Uterus (tissue), 4 donors: ENCODE data around the gene TRPT1. TPM values are rescaled to one million over a fixed set of nuclear protein-coding genes. Genes with fewer than 3 reads are reported as not detected.

Experiments
- DNase-seq, 2 donors: peaks; one replicate each; pipeline ENCODE4 v3.0.0-alpha.2; 2019 to 2020
- H3K27ac ChIP-seq, 2 donors: fragments of 200-600 bp; sonication (generic); 1 replicate in 1 of 2; 2 replicates in 1 of 2; pipeline ENCODE4 v1.5.1; 2016 to 2018
- H3K27me3 ChIP-seq, 2 donors: fragments of 200-600 bp; sonication (generic); one replicate each; pipeline ENCODE4 v1.5.1; 2018 to 2019; ENCODE audit warnings: control low read depth in 1 of 2
- H3K36me3 ChIP-seq, 2 donors: fragments of 200-600 bp; sonication (generic); one replicate each; pipeline ENCODE4 v1.5.1; 2019; ENCODE audit warnings: control low read depth in 1 of 2
- H3K4me1 ChIP-seq, 2 donors: fragments of 200-600 bp; sonication (generic); one replicate each; pipeline ENCODE4 v1.5.1; 2018 to 2019; ENCODE audit warnings: control low read depth in 1 of 2
- H3K4me3 ChIP-seq, 2 donors: fragments of 200-600 bp; sonication (generic); 1 replicate in 1 of 2; 2 replicates in 1 of 2; pipeline ENCODE4 v1.5.1; 2018 to 2019; ENCODE audit warnings: mild to moderate bottlenecking in 1 of 2
- H3K9me3 ChIP-seq, 2 donors: fragments of 200-600 bp; sonication (generic); one replicate each; pipeline ENCODE4 v1.5.1; 2019; ENCODE audit warnings: control low read depth in 1 of 2
- POLR2A ChIP-seq, 2 donors: fragments of 450-650 bp; IDR thresholded peaks; one replicate each; pipeline ENCODE4 v1.6.1; 2016; ENCODE audit warnings: antibody characterized with exemption in 2 of 2, mild to moderate bottlenecking in 1 of 2, moderate library complexity in 1 of 2
- intact Hi-C: fragments of 100-400 bp; cut with DNase I; formaldehyde crosslinking; loops from one replicate; pipeline ENCODE4 v1.15.1; 2023; ENCODE audit warnings: low total_unique reads
- total RNA-seq, 4 donors: library from RNA; depleted of rRNA in 3 of 4; stranded (reverse); fragments of >200 nt in 3 of 4; gene quantifications; one replicate each; pipeline versions ENCODE4 v1.1.0 to v1.2.4, GENCODE V29; 2014 to 2023
- TF ChIP-seq, protein P1 (sequence below), 4 experiments: fragments of 200-600 bp in 2 of 4; fragments of 450-650 bp in 2 of 4; sonication (generic) in 2 of 4; IDR thresholded peaks; one replicate each; pipeline ENCODE4 v1.5.1; 2016 to 2019; ENCODE audit warnings: antibody characterized with exemption in 4 of 4, mild to moderate bottlenecking in 2 of 4, moderate library complexity in 1 of 4
- donor health status: DM: yes; HTN: yes; CAD: no.

TRPT1 gene, protein sequence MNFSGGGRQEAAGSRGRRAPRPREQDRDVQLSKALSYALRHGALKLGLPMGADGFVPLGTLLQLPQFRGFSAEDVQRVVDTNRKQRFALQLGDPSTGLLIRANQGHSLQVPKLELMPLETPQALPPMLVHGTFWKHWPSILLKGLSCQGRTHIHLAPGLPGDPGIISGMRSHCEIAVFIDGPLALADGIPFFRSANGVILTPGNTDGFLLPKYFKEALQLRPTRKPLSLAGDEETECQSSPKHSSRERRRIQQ
- total RNA-seq: 10 to 100 TPM in 3 of 4 donors, 1 to 10 TPM in 1; 7.2 to 42.9 (median 18.7) TPM

DNA sequence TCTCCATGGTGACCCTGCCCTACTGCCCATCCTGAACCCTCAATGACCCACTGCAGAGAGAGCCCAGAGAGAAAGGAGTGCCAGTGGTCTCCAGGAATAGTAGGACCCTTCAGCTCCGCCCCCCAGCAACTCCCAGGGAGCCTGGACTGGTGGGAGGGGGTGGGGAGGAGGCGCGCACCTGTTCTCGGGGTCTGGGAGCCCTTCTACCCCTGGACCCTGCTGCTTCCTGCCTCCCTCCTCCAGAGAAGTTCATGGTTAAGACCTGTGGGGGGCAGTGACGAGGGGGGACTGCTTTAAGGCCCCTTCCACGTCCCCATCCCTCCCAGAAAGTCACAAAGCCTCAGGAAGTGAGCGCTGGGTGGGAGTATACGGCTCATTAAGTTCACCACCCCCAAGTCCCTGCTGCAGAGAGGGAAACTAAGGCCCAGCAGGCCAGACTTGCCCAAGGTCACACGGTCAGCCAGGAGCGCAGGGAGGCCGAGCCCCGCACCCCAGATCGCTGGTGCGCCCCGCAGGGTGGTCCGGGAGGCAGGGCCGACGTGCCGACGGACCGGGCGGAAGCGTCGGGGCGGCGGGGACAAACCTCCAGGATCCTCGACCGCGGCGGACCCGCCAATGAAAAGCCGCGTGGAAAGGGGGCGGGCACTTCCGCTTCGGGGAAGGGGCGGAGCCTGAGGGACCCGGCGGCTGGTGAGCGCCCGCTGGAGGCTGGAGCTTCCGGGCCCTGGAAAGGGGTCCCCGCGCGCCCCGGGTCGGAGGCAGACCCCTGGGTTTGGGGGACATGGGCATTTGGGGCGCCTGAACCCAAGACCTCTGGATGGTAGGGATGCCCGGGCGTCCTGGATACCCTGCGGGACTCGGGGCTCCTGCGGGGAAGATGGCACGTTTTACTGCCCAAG is at the start of gene TRPT1, which contains the start of gene NUDT22:
TRPT1 (minus strand) TSS at position 579 of the 899 bp plus-strand sequence; CDS start at position 253, 326 bp downstream.
NUDT22 (plus strand) TSS at position 667 of the 899 bp plus-strand sequence. CDS start 379 bp downstream, outside the sequence.
- peak; percentile 90 to 93 for DNase-seq

DNA sequence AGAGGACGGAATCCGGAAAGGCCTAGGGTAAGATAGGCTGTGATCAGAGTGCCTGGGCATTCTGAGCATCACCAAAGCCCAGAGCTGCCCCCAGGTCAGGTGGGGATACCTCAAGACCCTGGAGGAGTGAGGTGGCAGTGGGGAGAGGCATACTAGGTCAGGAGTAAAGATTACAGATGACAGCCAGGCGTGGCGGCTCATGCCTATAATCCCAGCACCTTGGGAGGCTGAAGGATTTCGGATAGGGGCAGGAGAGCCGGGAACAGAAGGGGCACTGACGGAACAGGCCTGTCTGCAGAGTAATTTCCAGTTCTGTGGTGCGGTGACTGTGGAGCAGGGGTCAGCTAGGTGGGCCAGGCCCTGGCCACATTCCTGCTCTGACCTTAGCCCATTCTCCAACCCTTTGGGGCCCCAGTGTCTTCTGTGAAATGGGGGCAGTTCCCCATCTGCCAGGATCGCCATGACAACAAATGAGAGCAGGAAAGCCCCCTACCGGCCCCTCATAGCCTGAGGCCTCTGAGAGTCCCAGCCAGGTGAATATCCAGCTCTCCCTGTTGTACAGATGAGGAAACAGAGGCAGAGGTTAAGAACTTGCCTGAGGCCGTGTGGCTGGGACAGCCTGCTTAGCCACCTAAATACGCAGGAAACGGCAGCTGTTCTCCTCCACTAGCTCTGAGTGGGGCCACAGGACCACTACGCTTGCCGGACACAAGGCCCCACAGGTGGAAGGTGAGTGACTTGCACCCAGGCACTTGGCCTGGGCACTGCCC is 49.2 kb upstream of the TRPT1 start:
- Histone ChIP-seq H3K27me3 (no peaks in the 10 kb centered on the region), H3K4me1 (no peaks in the 10 kb centered on the region), H3K4me3 (no peak overlapping the region), H3K9me3 (no peaks in the 10 kb centered on the region), H3K27ac (no peak overlapping the region), H3K36me3 (no peaks in the 10 kb centered on the region)
- no peak for DNase-seq
- TF ChIP-seq, protein P1, sequence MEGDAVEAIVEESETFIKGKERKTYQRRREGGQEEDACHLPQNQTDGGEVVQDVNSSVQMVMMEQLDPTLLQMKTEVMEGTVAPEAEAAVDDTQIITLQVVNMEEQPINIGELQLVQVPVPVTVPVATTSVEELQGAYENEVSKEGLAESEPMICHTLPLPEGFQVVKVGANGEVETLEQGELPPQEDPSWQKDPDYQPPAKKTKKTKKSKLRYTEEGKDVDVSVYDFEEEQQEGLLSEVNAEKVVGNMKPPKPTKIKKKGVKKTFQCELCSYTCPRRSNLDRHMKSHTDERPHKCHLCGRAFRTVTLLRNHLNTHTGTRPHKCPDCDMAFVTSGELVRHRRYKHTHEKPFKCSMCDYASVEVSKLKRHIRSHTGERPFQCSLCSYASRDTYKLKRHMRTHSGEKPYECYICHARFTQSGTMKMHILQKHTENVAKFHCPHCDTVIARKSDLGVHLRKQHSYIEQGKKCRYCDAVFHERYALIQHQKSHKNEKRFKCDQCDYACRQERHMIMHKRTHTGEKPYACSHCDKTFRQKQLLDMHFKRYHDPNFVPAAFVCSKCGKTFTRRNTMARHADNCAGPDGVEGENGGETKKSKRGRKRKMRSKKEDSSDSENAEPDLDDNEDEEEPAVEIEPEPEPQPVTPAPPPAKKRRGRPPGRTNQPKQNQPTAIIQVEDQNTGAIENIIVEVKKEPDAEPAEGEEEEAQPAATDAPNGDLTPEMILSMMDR (IDR thresholded peaks at IDR 0.05): no peak
- no peak for TF ChIP-seq POLR2A (IDR thresholded peaks at IDR 0.05)
- intact Hi-C loops: no loop called here

More for the DNA sequence above, at the start of gene TRPT1, which contains the start of gene NUDT22:
- no peaks in the 10 kb centered on the region for H3K36me3 ChIP-seq
- no peaks in the 10 kb centered on the region for H3K27me3 ChIP-seq
- H3K27ac ChIP-seq: peak within 1 kb of the TSS; percentile 85 to 91
- H3K9me3 ChIP-seq: no peaks in the 10 kb centered on the region
- H3K4me1 ChIP-seq: peaks cover 1 to 25% of the 10 kb centered on the region in 2 donors
- intact Hi-C loops: no loop called here
- TF ChIP-seq, protein P1 (IDR thresholded peaks at IDR 0.05): peak in 3 of 4 experiments; percentile 13 to 44 (median 24)
- TF ChIP-seq POLR2A (IDR thresholded peaks at IDR 0.05): peak; percentile 83 to 90
- peak within 1 kb of the TSS; percentile 76 to 99 for H3K4me3 ChIP-seq

DNA sequence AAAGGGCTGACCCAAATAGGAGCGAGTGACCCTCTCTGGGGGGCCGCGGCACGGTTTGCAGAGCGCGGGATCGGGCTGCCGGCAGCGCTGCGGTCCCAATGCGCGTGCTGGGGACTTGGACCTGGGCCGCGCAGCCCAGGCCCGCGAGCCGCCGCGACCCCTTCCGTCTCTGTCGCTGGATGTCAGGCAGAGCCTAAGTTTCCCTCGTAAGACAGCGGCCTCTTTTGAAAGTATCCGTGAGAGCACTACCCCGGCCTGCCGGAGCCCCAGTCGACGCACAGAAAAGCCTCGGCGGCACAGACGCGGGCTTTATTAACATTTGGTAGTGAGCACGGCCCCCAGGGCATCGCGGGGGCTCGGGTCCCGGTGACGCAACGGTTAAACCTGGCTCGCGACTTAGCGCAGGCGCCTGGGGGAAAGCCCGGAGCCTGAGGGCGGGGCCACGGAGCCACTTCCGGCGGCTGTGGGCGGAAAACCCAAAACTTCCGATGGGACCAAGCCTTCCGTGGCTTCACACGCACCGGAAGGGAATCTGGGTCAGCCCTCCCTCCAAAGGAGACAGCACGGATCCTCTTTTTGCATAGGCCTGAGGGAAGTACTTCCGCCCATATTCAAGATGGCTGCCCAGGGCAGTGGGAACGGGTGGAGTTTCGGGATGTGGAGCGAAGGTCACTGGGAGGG is 43.7 kb upstream of the TRPT1 start:
- no peaks in the 10 kb centered on the region for H3K27me3 ChIP-seq

DNA sequence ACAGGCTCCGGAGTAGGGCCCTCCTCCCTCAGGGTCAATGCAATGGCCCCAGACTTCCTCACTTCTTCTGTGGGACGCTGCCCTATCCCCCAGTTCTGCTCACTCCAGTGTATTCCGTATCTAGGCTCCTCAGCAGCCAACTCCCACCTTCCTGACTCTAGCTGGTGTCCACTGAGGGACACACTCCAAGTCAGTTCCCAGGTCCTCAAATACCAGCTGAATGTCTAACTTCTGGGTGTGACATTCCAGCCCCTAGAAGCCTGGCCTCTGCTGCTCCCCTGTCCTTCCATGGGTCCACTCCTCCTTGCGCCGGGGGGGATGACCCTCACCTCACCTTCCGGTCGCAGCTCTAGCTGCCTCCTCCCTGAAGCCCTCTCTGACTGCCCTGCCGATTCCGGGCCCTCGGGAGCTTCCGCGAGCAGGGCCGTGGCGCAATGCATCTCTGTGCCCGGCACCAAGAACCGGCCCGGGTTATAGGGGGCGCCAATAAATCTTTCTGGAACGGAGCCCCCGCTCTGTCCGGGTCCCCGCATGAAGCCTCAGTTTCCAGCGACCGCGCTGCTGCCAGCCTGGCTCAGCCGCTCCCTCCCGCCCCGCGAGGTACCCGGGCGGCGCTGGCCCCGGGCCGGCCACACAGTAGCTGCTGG is 43.0 kb upstream of the TRPT1 start:
- peaks cover 0 to 11% of the 10 kb centered on the region in 2 donors for H3K4me1 ChIP-seq
- H3K4me3 ChIP-seq: peak overlapping the region; percentile 63 to 75
- intact Hi-C loops: no loop called here
- no peaks in the 10 kb centered on the region for H3K36me3 ChIP-seq
- H3K9me3 ChIP-seq: no peaks in the 10 kb centered on the region
- peak overlapping the region; percentile 91 to 97 for H3K27ac ChIP-seq
- peak in 1 of 2 donors; percentile 28 for TF ChIP-seq POLR2A (IDR thresholded peaks at IDR 0.05)
- TF ChIP-seq, protein P1 (IDR thresholded peaks at IDR 0.05): no peak
- H3K27me3 ChIP-seq: no peaks in the 10 kb centered on the region
- peak; percentile 71 to 77 for DNase-seq

More for the DNA sequence above, 43.7 kb upstream of the TRPT1 start:
- intact Hi-C loops: no loop called here
- TF ChIP-seq, protein P1 (IDR thresholded peaks at IDR 0.05): peak in 2 of 4 experiments; percentile 29 to 38
- TF ChIP-seq POLR2A (IDR thresholded peaks at IDR 0.05): peak; percentile 9 to 58
- peak overlapping the region; percentile 91 to 97 for H3K27ac ChIP-seq
- H3K4me3 ChIP-seq: peak overlapping the region; percentile 71 to 75
- no peaks in the 10 kb centered on the region for H3K36me3 ChIP-seq
- DNase-seq: peak; percentile 98 to 99
- H3K4me1 ChIP-seq: peaks cover 0 to 11% of the 10 kb centered on the region in 2 donors
- no peaks in the 10 kb centered on the region for H3K9me3 ChIP-seq
